Endothelial cell of umbilical vein (primary cell): Measurements from ENCODE around the gene DUSP28.

ENCODE experiments used
- EZH2 ChIP-seq: IDR thresholded peaks from 2 replicates; pipeline ENCODE4 v1.6.1; 2012; ENCODE audit warnings: borderline replicate concordance, low read depth, mild to moderate bottlenecking, moderate library complexity, low read length, inconsistent platforms; ENCODE audit not compliant: severe bottlenecking
- POLR2AphosphoS5 ChIP-seq: IDR thresholded peaks from 2 replicates; pipeline ENCODE4 v1.6.1; 2012; ENCODE audit warnings: low read depth, mild to moderate bottlenecking, control low read depth, low read length, moderate library complexity; ENCODE audit not compliant: insufficient read depth

DNA sequence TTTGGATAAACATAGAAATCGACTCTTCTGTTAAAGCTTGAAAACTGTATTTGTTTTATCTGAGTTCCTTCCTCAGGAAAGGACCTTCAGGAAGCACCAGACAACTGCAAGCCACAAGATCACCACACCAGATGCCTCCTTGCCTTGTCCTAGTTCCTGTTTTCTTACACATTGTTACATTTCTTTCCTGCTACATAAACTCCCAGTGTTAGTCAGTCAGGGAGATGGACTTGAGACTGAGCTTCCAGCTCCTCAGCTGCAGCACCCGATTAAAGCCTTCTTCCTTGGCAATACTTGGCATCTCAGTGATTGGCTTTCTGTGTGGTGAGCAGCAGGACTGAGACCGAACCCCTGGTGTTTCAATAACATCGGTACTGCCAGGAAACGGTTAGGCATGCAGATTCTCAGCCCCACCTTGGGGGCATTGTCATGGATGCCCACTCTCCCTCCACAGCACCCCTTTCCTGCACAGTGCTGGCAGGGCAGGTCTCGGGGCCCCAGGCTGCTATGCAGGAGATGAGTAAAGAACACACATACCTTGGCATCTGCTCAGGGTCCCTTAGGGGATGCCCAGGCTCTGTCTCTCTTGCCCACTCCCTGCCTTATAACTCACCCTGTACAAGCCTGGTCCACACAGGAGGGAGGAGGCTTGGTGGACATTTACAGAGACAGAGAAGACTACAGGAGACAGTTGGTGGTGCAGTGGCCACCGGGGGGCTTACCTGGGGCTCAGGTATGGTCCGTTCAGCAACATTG is 35.0 kb upstream of the DUSP28 start:
- TF ChIP-seq EZH2 (no peak), POLR2AphosphoS5 (no peak)
